ENCODE measurements around the gene PCDHAC1. TPM values are rescaled to one million over a fixed set of nuclear protein-coding genes. Genes with fewer than 3 reads are reported as not detected.

The PCDHAC1 gene
- total and polyA plus RNA-seq, 2 of the 4 experiments (the other 2 are of a cell fraction) = under 0.01 TPM; not detected in 1

- no peak overlapping the region for H3K23ac ChIP-seq (ENCODE audit: low read depth, low read length)
- DNase-seq (no peak), ATAC-seq (ENCODE audit: low read depth) (no peak)
- H4K20me1 ChIP-seq (ENCODE audit: insufficient read depth, low read length) = no peaks in the 10 kb centered on the region
- H2BK120ac ChIP-seq (ENCODE audit: low read depth, low read length) = no peak overlapping the region
- no peaks in the 10 kb centered on the region for H3K27me3 ChIP-seq (ENCODE audit: control insufficient read depth, insufficient read depth, low read length)
- no peaks in the 10 kb centered on the region for H3K9me1 ChIP-seq (ENCODE audit: insufficient read depth, low read length)
- WGBS, 2 experiments (ENCODE audit: extremely low coverage in 2 of 2, insufficient read length in 1 of 2) = 4% methylated on average over 25 of the region's 74 CpGs; no CpG with 5 or more reads in 1 of the 2 experiments
- H3K14ac ChIP-seq (replicated peaks; ENCODE audit: low read depth, low read length) = no peak overlapping the region
- H2AK9ac ChIP-seq (replicated peaks; ENCODE audit: low read depth, low read length, poor library complexity) = no peak overlapping the region
- dilution Hi-C loops (cut with HindIII; ENCODE audit: low sequenced_read_pairs, unreplicated experiment) = no loop called here
- H3K79me1 ChIP-seq (ENCODE audit: low read depth in 1 of 2, low read length in 2 of 2) = no peaks in the 10 kb centered on the region
- no peaks in the 10 kb centered on the region for H3K36me3 ChIP-seq (ENCODE audit: control insufficient read depth, insufficient read depth, low read length)
- H2AK5ac ChIP-seq (ENCODE audit: low read depth, low read length) = no peak overlapping the region
- H3K9ac ChIP-seq (ENCODE audit: low read depth, low read length) = no peak overlapping the region
- H3K9me3 ChIP-seq (ENCODE audit: control insufficient read depth, insufficient read depth, low read length) = peaks cover 11% of the 10 kb centered on the region
- no peak overlapping the region for H2BK5ac ChIP-seq (ENCODE audit: low read depth, low read length, poor library complexity, severe bottlenecking)
- H2BK20ac ChIP-seq (ENCODE audit: low read depth, low read length) = no peak overlapping the region
- in situ Hi-C loops (cut with MboI; ENCODE audit: low sequenced_read_pairs) = no loop called here
- no peak for TF ChIP-seq BHLHE40 (IDR thresholded peaks at IDR 0.05; ENCODE audit: low read depth, low read length)
- 0 out of 2 replicates have a peak, but pooled peaks have one; percentile 26 for TF ChIP-seq CTCF (conservative IDR thresholded peaks at IDR 0.05; ENCODE audit: low read depth, low read length)
- POLR2A ChIA-PET (ENCODE audit: unreplicated experiment) = no interaction called here
- peak overlapping the region; percentile 64 for H3K4me2 ChIP-seq (ENCODE audit: low read depth, low read length)
- CTCF ChIA-PET = no interaction called here
- no peak overlapping the region for H3K18ac ChIP-seq (ENCODE audit: low read depth, low read length)
- no peak overlapping the region for H2BK15ac ChIP-seq (ENCODE audit: low read depth, low read length)
- BruUV-seq (replicated peaks) = no TSS peak
- intact Hi-C loops (cut with micrococcal nuclease) = no loop called here
- H3K4me1 ChIP-seq (ENCODE audit: control insufficient read depth, insufficient read depth, low read length) = no peaks in the 10 kb centered on the region
- H3K27ac ChIP-seq (ENCODE audit: insufficient read depth, low read length) = no peak overlapping the region
- no peak overlapping the region for H4K8ac ChIP-seq (ENCODE audit: low read depth in 2 of 2, low read length in 2 of 2)
- H3K4ac ChIP-seq (ENCODE audit: low read depth, low read length) = no peak overlapping the region
- H3K56ac ChIP-seq (ENCODE audit: extremely low read depth, insufficient read depth, low read length) = no peak overlapping the region
- H2AFZ ChIP-seq (replicated peaks; ENCODE audit: low read length, poor library complexity) = peak overlapping the region; percentile 72
- H4K91ac ChIP-seq (ENCODE audit: insufficient read depth, low read depth, low read length) = no peak overlapping the region
- peak overlapping the region; percentile 21; the same call in 1 of the 2 replicates for H3K4me3 ChIP-seq (ENCODE audit: insufficient read depth, low read depth, low read length)
- no peak overlapping the region for H4K5ac ChIP-seq (ENCODE audit: low read depth, low read length)
Observed at GRCh38 chr5:140926443-140927227, 536 bp downstream of the PCDHAC1 start.

All from IMR-90 (cell line).